GM13976 (cell line): ENCODE data around the gene RELCH.

Experiments
- DNase-seq: peaks from one replicate; pipeline ENCODE4 v3.0.0; 2012; ENCODE audit warnings: low spot score
- in situ Hi-C: fragments of 300-500 bp; cut with MboI; formaldehyde crosslinking; loops from one replicate; pipeline ENCODE4 v1.12.0; 2022; ENCODE audit warnings: low sequenced_read_pairs, mixed read lengths, inconsistent platforms; ENCODE audit not compliant: unreplicated experiment
- TF ChIP-seq, protein P1 (sequence below): IDR thresholded peaks from 2 replicates; pipeline ENCODE4 v1.5.1; 2012; ENCODE audit warnings: borderline replicate concordance, mild to moderate bottlenecking; ENCODE audit not compliant: insufficient read depth; ENCODE audit errors: extremely low read depth, missing control alignments, control extremely low read depth

RELCH gene

DNA sequence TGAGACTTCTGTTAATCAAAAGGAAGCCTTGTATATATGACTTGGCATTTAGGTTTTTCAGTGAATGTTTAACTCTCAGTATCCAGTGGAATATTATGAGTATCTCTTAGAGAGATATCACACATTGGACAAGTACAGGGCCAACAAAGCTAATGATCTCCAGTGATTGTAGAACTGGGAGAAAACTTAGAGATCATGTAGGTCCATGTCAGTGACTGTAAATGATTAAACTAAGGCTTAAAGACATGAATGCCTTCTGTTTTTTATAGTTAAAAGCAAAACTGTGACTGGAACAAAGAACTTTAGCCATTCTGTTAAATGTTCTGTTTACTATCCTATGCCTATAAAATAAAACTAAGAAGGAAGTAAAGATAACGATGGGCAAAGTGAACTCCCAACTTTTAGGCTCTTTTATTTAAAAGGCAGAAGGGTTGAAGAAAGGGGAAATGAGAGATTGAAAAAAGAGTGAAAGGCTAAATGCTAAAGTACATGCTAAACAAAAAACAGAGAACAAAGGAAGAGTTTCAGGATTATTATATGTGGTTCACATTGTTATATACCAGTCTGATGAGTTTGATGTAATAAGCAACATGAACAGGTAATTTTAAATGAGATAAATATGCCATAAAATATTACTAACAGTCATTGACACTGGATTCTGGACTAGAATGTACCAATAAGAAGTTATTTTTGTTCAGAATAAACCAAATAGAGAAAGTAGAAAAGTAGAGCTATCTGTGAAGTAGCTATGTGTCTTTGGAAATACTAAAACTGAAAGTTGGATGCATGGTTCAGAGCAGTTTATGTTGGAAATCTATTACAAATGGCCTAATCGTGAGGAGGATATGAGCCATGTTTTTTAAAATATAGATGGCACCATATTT, 101.0 kb downstream of the RELCH start:
- in situ Hi-C loops, result no loop called here
- DNase-seq, result no peak
- TF ChIP-seq, protein P1, sequence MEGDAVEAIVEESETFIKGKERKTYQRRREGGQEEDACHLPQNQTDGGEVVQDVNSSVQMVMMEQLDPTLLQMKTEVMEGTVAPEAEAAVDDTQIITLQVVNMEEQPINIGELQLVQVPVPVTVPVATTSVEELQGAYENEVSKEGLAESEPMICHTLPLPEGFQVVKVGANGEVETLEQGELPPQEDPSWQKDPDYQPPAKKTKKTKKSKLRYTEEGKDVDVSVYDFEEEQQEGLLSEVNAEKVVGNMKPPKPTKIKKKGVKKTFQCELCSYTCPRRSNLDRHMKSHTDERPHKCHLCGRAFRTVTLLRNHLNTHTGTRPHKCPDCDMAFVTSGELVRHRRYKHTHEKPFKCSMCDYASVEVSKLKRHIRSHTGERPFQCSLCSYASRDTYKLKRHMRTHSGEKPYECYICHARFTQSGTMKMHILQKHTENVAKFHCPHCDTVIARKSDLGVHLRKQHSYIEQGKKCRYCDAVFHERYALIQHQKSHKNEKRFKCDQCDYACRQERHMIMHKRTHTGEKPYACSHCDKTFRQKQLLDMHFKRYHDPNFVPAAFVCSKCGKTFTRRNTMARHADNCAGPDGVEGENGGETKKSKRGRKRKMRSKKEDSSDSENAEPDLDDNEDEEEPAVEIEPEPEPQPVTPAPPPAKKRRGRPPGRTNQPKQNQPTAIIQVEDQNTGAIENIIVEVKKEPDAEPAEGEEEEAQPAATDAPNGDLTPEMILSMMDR, result no peak

DNA sequence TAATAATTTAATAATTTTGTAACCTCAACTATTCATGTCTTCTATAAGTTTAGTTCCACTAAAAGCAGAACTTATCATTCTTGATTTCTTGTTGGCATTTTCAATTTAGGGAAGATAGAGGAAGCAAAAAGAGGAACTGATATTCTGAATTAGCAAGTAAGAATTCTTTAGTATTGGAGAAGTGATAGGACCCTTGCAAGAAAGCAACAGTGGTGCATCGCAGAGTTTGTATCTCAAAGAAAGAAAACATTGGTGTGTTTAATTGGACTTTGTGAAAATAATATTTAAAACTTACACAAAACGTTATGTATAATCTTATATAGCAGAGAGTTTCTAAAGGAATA, 101.6 kb downstream of the RELCH start:
- DNase-seq, result no peak
- TF ChIP-seq, protein P1, result no peak
- in situ Hi-C loops, result no loop called here

DNA sequence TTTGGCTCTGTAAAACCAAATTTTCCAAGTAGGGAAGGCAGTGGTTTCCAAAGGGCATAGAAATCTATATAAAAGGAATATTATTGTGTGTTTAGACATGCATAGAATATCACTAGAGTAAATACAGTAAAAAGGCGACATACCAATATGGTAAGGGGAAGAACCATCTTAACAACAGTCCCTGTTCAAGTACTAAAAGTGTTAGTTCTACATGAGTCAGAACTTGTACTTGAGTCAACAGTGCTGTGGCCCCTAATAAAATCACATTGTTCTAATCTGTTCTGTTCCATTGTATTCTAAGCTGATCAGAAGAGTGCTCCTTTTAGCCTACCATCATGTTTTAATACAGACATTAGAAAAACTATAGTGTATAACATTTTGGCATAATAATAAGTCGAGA, 102.0 kb downstream of the RELCH start:
- TF ChIP-seq, protein P1, result no peak
- peak; percentile 31 for DNase-seq
- in situ Hi-C loops, result no loop called here

DNA sequence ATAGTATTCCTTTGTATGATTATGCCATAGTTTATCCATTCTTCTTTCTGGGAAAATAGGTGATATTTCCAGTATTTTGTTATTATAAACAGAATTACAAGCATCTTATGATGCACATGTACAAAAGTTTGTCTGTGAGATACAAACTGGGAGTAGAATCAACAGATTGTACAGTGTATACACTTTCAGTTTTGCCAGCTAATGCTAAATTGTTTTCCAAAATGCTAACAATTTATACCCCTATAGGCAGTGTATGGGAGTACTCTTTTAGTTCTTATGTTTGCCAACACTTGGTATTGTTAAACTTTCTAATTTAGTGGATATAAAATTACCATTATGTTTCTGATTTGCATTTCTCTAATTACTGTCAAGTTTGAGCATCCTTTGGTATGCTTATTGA, 107.0 kb downstream of the RELCH start:
- TF ChIP-seq, protein P1, result no peak
- no peak for DNase-seq
- in situ Hi-C loops, result no loop called here

DNA sequence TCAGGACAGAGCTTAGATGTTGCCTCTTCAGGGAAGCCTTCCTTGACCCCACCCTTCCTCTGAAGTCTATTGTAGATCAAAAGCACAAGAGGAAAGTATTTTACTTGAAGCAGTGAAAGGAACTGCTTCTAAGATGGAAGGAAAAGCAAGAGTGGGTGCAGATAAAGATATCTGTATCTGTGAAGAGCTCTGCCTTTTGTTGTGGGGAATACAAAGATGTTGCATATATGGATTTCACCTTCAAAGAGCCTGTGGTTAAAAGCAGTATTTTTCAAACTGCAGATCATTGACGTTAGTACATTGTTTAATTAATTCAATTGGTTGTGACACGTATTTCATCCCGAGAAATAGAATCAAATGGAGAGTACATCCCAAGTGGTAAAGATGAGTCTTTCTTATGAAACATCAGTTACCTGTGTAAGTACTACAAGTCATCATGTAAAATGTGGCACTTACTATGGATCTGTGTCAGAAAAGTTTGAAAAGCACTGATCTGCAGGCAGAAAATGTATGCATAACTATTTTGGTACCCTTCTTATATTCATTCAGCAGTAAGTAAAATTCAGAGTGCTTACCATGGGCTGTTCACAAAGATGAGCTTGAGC, 113.4 kb downstream of the RELCH start:
- TF ChIP-seq, protein P1, result no peak
- in situ Hi-C loops, result no loop called here
- no peak for DNase-seq

DNA sequence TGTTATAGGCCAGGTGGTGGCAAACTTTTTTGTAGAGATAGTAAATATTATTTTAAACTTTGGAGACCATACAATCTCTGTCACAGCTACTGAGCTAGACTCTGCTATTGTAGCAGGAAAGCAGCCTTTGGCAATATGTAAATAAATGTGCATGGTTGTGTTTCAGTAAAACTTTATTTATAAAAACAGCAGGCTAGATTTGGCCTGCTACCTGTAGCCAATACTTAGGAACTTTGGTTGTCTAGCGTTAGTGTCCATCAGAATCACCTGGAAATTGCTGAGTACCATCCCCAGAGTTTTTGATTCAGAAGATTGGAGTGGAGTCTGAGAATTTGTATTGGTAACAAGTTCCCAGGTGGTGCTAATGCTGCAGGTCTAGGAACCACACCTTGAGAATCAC, 114.3 kb downstream of the RELCH start:
- TF ChIP-seq, protein P1, result no peak
- in situ Hi-C loops, result no loop called here
- DNase-seq, result no peak
